ENCODE measurements around the gene SORBS1.
"Not testable (repeated sequence)": the region's sequence is repeated elsewhere in the genome, so short reads cannot be mapped to it uniquely, and the experiment has no call there.

Gene SORBS1

GRCh38 chr10:95352684-95353083, 208.5 kb downstream of the SORBS1 start:
- DNase-seq (ENCODE audit: low read depth, low spot score) = no peak

GRCh38 chr10:95350830-95351228, 210.3 kb downstream of the SORBS1 start:
- DNase-seq (ENCODE audit: low read depth, low spot score) = no peak

- DNase-seq (ENCODE audit: low read depth, low spot score) = no peak
These were observed 210.8 kb downstream of the SORBS1 start for GRCh38 chr10:95350219-95350829.

- DNase-seq (ENCODE audit: low read depth, low spot score) = not testable (repeated sequence)
These were observed 213.8 kb downstream of the SORBS1 start for GRCh38 chr10:95347402-95347766.

GRCh38 chr10:95346715-95347401, 214.3 kb downstream of the SORBS1 start:
- DNase-seq (ENCODE audit: low read depth, low spot score) = no peak

GRCh38 chr10:95343573-95343972, 217.6 kb downstream of the SORBS1 start:
- DNase-seq (ENCODE audit: low read depth, low spot score) = no peak

GRCh38 chr10:95341716-95342130, 219.4 kb downstream of the SORBS1 start:
- DNase-seq (ENCODE audit: low read depth, low spot score) = no peak

- DNase-seq (ENCODE audit: low read depth, low spot score) = no peak
These were observed 221.3 kb downstream of the SORBS1 start for GRCh38 chr10:95339863-95340262.

GRCh38 chr10:95337423-95338160, 223.6 kb downstream of the SORBS1 start:
- DNase-seq (ENCODE audit: low read depth, low spot score) = no peak

GRCh38 chr10:95336702-95337101, 224.5 kb downstream of the SORBS1 start:
- DNase-seq (ENCODE audit: low read depth, low spot score) = no peak

- DNase-seq (ENCODE audit: low read depth, low spot score) = no peak
These were observed 225.1 kb downstream of the SORBS1 start for GRCh38 chr10:95335933-95336699.

GRCh38 chr10:95334805-95335144, 226.4 kb downstream of the SORBS1 start:
- DNase-seq (ENCODE audit: low read depth, low spot score) = no peak

- DNase-seq (ENCODE audit: low read depth, low spot score) = no peak
These were observed 227.0 kb downstream of the SORBS1 start for GRCh38 chr10:95333997-95334804.

GRCh38 chr10:95332666-95333249, 228.4 kb downstream of the SORBS1 start:
- no peak for DNase-seq (ENCODE audit: low read depth, low spot score)

GRCh38 chr10:95331596-95332130, 229.5 kb downstream of the SORBS1 start:
- DNase-seq (ENCODE audit: low read depth, low spot score) = no peak

GRCh38 chr10:95330966-95331453, 230.2 kb downstream of the SORBS1 start:
- DNase-seq (ENCODE audit: low read depth, low spot score) = no peak

GRCh38 chr10:95329296-95329695, 231.9 kb downstream of the SORBS1 start:
- no peak for DNase-seq (ENCODE audit: low read depth, low spot score)

- no peak for DNase-seq (ENCODE audit: low read depth, low spot score)
These were observed 233.2 kb downstream of the SORBS1 start for GRCh38 chr10:95328013-95328412.

- DNase-seq (ENCODE audit: low read depth, low spot score) = no peak
These were observed 233.8 kb downstream of the SORBS1 start for GRCh38 chr10:95327367-95327766.

GRCh38 chr10:95326396-95326795, 234.8 kb downstream of the SORBS1 start:
- DNase-seq (ENCODE audit: low read depth, low spot score) = no peak

GRCh38 chr10:95325863-95326262, 235.3 kb downstream of the SORBS1 start:
- no peak for DNase-seq (ENCODE audit: low read depth, low spot score)

Measured in activated CD4-positive, CD25-positive, alpha-beta regulatory T cell treated with anti-CD3 and anti-CD28 coated beads, Interleukin-2, amount 50 U/mL, for 16 hours (primary cell).